K562 (cell line): Measurements from ENCODE around the gene TOP3A. TPM values are rescaled to one million over a fixed set of nuclear protein-coding genes. Genes with fewer than 3 reads are reported as not detected.

Experiments used
- ATAC-seq: fragments of 200-7000 bp; cut with Tn5 transposase; 3 replicates; pipeline ENCODE4 v1.9.1; 2020; ENCODE audit warnings: moderate library complexity
- BruUV-seq: library from RNA; stranded (reverse); fragments of 400-500 nt; replicated peaks from 2 replicates; lab custom pipeline; 2021; lab: Mats Ljungman, UMichigan
- CTCF ChIA-PET: fragments of 300-600 bp; formaldehyde crosslinking; extraction: SDS; loops from one replicate; lab custom pipeline; 2021; ENCODE audit warnings: low intra/inter-chr PET ratio; lab: Yijun Ruan, JAX
- POLR2A ChIA-PET: fragments of 300-600, 350-650 bp; sonication (Branson Sonifier 250); formaldehyde crosslinking; extraction: SDS; loops from one replicate; lab custom pipeline; 2021; ENCODE audit warnings: antibody characterized with exemption, inconsistent platforms; lab: Yijun Ruan, JAX
- DNase-seq, 4 experiments: peaks; one replicate each; pipeline versions ENCODE4 v3.0.0 to v3.0.0-alpha.2; 2011 to 2018; ENCODE audit warnings: low spot score in 3 of 4, mixed read lengths in 3 of 4; ENCODE audit errors: extremely low read depth in 1 of 4
- FAIRE-seq: peaks from 2 replicates; lab custom pipeline; 2011; peaks lifted over from hg19 to GRCh38; lab: Jason Lieb, UNC
- H2AFZ ChIP-seq: 2 replicates; pipeline ENCODE4 v1.6.0; 2011; ENCODE audit warnings: low read depth, low read length, control low read depth, inconsistent platforms
- H3K27ac ChIP-seq: fragments of 200-600 bp; 3 replicates; pipeline ENCODE4 v1.8.0; 2011; ENCODE audit warnings: low read depth, mild to moderate bottlenecking, control low read depth, inconsistent platforms, low read length, moderate library complexity, mixed read lengths; ENCODE audit errors: extremely low read depth
- H3K27me3 ChIP-seq, 2 experiments: fragments of 300-600 bp in 1 of 2; 2 replicates in 1 of 2; 3 replicates in 1 of 2; pipeline versions ENCODE4 v1.6.0 to v1.8.0; 2011; ENCODE audit warnings: inconsistent platforms in 2 of 2, low read length in 2 of 2, mild to moderate bottlenecking in 1 of 2, mixed read lengths in 1 of 2, moderate library complexity in 1 of 2; ENCODE audit not compliant: control insufficient read depth in 2 of 2, insufficient read depth in 2 of 2
- H3K36me3 ChIP-seq: fragments of 300-600 bp; 3 replicates; pipeline ENCODE4 v1.8.0; 2011; ENCODE audit warnings: mild to moderate bottlenecking, low read length, inconsistent platforms; ENCODE audit not compliant: control insufficient read depth, insufficient read depth
- H3K4me1 ChIP-seq, 2 experiments: fragments of 200-600 bp in 1 of 2; replicated peaks in 1 of 2; 2 replicates in 1 of 2; 3 replicates in 1 of 2; pipeline versions ENCODE4 v1.5.1 to v1.8.0; 2011; ENCODE audit warnings: inconsistent platforms in 2 of 2, low read length in 2 of 2, mild to moderate bottlenecking in 1 of 2, mixed read lengths in 1 of 2, moderate library complexity in 1 of 2; ENCODE audit not compliant: control insufficient read depth in 2 of 2, insufficient read depth in 2 of 2
- H3K4me2 ChIP-seq: 2 replicates; pipeline ENCODE4 v1.6.1; 2011; ENCODE audit warnings: low read length, control low read depth, inconsistent platforms, mixed read lengths; ENCODE audit not compliant: insufficient read depth
- H3K4me3 ChIP-seq: fragments of 200-600 bp; sonication (generic), shearing (Covaris generic); 2 replicates; pipeline ENCODE4 v1.5.1; 2016; ENCODE audit warnings: control low read depth, inconsistent platforms
- H3K79me2 ChIP-seq: fragments of 200-600 bp; 3 replicates; pipeline ENCODE4 v1.8.0; 2011; ENCODE audit warnings: low read length, inconsistent platforms; ENCODE audit not compliant: control insufficient read depth, insufficient read depth
- H3K9ac ChIP-seq, 2 experiments: 2 replicates each; pipeline versions ENCODE4 v1.6.0 to v1.6.1; 2011; ENCODE audit warnings: low read depth in 2 of 2, low read length in 2 of 2, control low read depth in 1 of 2, inconsistent platforms in 1 of 2, mild to moderate bottlenecking in 1 of 2, mixed read lengths in 1 of 2; ENCODE audit not compliant: insufficient read depth in 1 of 2
- H3K9me1 ChIP-seq: one replicate; pipeline ENCODE4 v1.6.0; 2011; ENCODE audit warnings: inconsistent platforms, mild to moderate bottlenecking, low read length, moderate library complexity; ENCODE audit not compliant: control insufficient read depth, insufficient read depth
- H3K9me3 ChIP-seq: replicated peaks from 2 replicates; pipeline ENCODE4 v1.5.1; 2011; ENCODE audit warnings: low read depth, low read length, inconsistent platforms; ENCODE audit not compliant: control insufficient read depth, insufficient read depth
- H4K20me1 ChIP-seq: replicated peaks from 2 replicates; pipeline ENCODE4 v1.6.1; 2011; ENCODE audit warnings: low read length, inconsistent platforms, mixed read lengths; ENCODE audit not compliant: control insufficient read depth, insufficient read depth
- ARID3A ChIP-seq: IDR thresholded peaks from 2 replicates; pipeline ENCODE4 v1.6.1; 2012; ENCODE audit warnings: low read depth, low read length, improper control_type of control experiment, borderline replicate concordance
- COPS2 ChIP-seq: fragments of 450-650 bp; conservative IDR thresholded peaks from 2 replicates; pipeline ENCODE4 v1.6.1; 2016; ENCODE audit warnings: mild to moderate bottlenecking, moderate library complexity
- DDX20 ChIP-seq: fragments of 450-650 bp; IDR thresholded peaks from 2 replicates; pipeline ENCODE4 v1.6.1; 2016; ENCODE audit warnings: missing genetic modification characterization, low read depth, mild to moderate bottlenecking, missing compliant biosample characterization, moderate library complexity
- KAT2B ChIP-seq: IDR thresholded peaks from one replicate; pipeline ENCODE4 v1.6.1; 2012; ENCODE audit warnings: low read depth, mild to moderate bottlenecking, control low read depth, inconsistent platforms, low read length, moderate library complexity
- PTBP1 ChIP-seq: fragments of 200-400 bp; formaldehyde crosslinking; IDR thresholded peaks from 2 replicates; pipeline ENCODE4 v1.6.1; 2017; ENCODE audit warnings: low read depth, low read length
- RAD51 ChIP-seq: fragments of 450-650 bp; IDR thresholded peaks from 2 replicates; pipeline ENCODE4 v1.7.1; 2016; ENCODE audit warnings: low read depth, mild to moderate bottlenecking, borderline replicate concordance
- RNF2 ChIP-seq: sonication (generic); IDR thresholded peaks from 2 replicates; pipeline ENCODE4 v1.6.1; 2016
- TRIM24 ChIP-seq, 2 experiments: fragments of 450-650 bp; IDR thresholded peaks; 2 replicates each; pipeline ENCODE4 v1.6.1; 2016
- ZNF232 ChIP-seq: sonication (generic); formaldehyde crosslinking; IDR thresholded peaks from 2 replicates; pipeline ENCODE4 v1.8.0; 2022; ENCODE audit warnings: mild to moderate bottlenecking, missing genetic modification reagents
- ZNF592 ChIP-seq: fragments of 450-650 bp; IDR thresholded peaks from 2 replicates; pipeline ENCODE4 v1.6.1; 2017; ENCODE audit warnings: antibody characterized with exemption, mild to moderate bottlenecking
- WGBS: fragments of 100-300 bp; shearing (Covaris generic); methylation state at CpG from one replicate; pipeline ENCODE4 v1.1.6; 2016; ENCODE audit warnings: low coverage, mixed read lengths; ENCODE audit not compliant: insufficient coverage; ENCODE audit errors: missing lambda C conversion rate; 5-methylcytosine and 5-hydroxymethylcytosine counted together
- in situ Hi-C: fragments of 300-500 bp; cut with MboI; formaldehyde crosslinking; loops from 4 replicates; pipeline ENCODE4 v1.15.0; 2018; ENCODE audit warnings: inconsistent platforms, mixed read lengths
- intact Hi-C: fragments of 100-400 bp; cut with micrococcal nuclease; formaldehyde crosslinking; loops from 2 replicates; pipeline ENCODE4 v1.14.2; 2022
- polyA plus RNA-seq, 8 experiments: library from polyadenylated mRNA; depleted of rRNA in 4 of 8; stranded (reverse) in 5 of 8; unstranded in 3 of 8; fragments of >200 nt; fragmentation: Nextera tagmentation in 2 of 8; fragmentation: Illumina TruSeq in 1 of 8; extraction: Ambion mirVana in 2 of 8; extraction: Trizol in 1 of 8; gene quantifications; 2 replicates each; pipeline versions ENCODE4 v1.2.1 to v1.2.3, GENCODE V29; 2011 to 2014; ENCODE audit warnings: inconsistent platforms in 1 of 8, missing spikeins in 1 of 8
- total RNA-seq, 7 experiments: library from RNA; depleted of rRNA in 6 of 7; stranded (reverse); fragments of >200 nt in 6 of 7; fragmentation: Illumina TruSeq in 2 of 7; extraction: Trizol in 2 of 7; gene quantifications; 2 replicates each; pipeline versions ENCODE4 v1.2.1 to v1.2.3, GENCODE V29; 2011 to 2021; ENCODE audit warnings: low replicate concordance in 1 of 7

TOP3A gene
- total and polyA plus RNA-seq, 9 of the 15 experiments (the other 6 are each of a cell fraction or from before 2014, with no cell fraction given): 5.2 to 49.7 (median 24.7) TPM

- H3K9me1 ChIP-seq: no peaks in the 10 kb centered on the region
- DNase-seq: no peak
- TF ChIP-seq TRIM24 (IDR thresholded peaks at IDR 0.05) (no peak), DDX20 (tag) (no peak)
- TF ChIP-seq, all 486 proteins: peak for 0
- in situ Hi-C loops: no loop called here
- 95% methylated on average over 11 of the region's 18 CpGs for WGBS
- BruUV-seq: no TSS peak
- no peak for FAIRE-seq
- intact Hi-C loops: no loop called here
- no peaks in the 10 kb centered on the region for H3K79me2 ChIP-seq
- H3K9ac ChIP-seq: no peak overlapping the region
- ChIA-PET CTCF (no interaction called here), POLR2A (interaction anchor here (0.9 kb wide), 2 partner anchors 9 to 10 kb away, joined by 4 read pairs; no protein-coding TSS in a partner anchor)
- no peaks in the 10 kb centered on the region for H3K27me3 ChIP-seq
- peaks cover 0 to 18% of the 10 kb centered on the region in 2 experiments; a peak in 1 of 5 replicates for H3K4me1 ChIP-seq
- H2AFZ ChIP-seq: no peak overlapping the region
- H3K36me3 ChIP-seq: no peaks in the 10 kb centered on the region
- no peaks in the 10 kb centered on the region for H3K9me3 ChIP-seq
- no peak overlapping the region for H3K27ac ChIP-seq
- H4K20me1 ChIP-seq: no peaks in the 10 kb centered on the region
- ATAC-seq: no peak
- no peak overlapping the region for H3K4me2 ChIP-seq
- no peak overlapping the region for H3K4me3 ChIP-seq
Observed at GRCh38 chr17:18238299-18238698, 76.5 kb downstream of the TOP3A start.

GRCh38 chr17:18237461-18237860, 77.3 kb downstream of the TOP3A start:
- no peak overlapping the region for H3K4me3 ChIP-seq
- peaks cover 0 to 18% of the 10 kb centered on the region in 2 experiments; a peak in 1 of 5 replicates for H3K4me1 ChIP-seq
- H3K36me3 ChIP-seq: no peaks in the 10 kb centered on the region
- CTCF ChIA-PET: no interaction called here
- in situ Hi-C loops: no loop called here
- H2AFZ ChIP-seq: no peak overlapping the region
- H3K9me3 ChIP-seq: no peaks in the 10 kb centered on the region
- no peaks in the 10 kb centered on the region for H4K20me1 ChIP-seq
- H3K4me2 ChIP-seq: no peak overlapping the region
- H3K27ac ChIP-seq: no peak overlapping the region
- POLR2A ChIA-PET: interaction anchor here (0.9 kb wide), 2 partner anchors 10 to 11 kb away, joined by 4 read pairs; no protein-coding TSS in a partner anchor
- H3K9me1 ChIP-seq: no peaks in the 10 kb centered on the region
- 76% methylated on average over 9 of the region's 20 CpGs for WGBS
- no TSS peak for BruUV-seq
- FAIRE-seq: no peak
- no peak for ATAC-seq
- no peaks in the 10 kb centered on the region for H3K27me3 ChIP-seq
- H3K79me2 ChIP-seq: no peaks in the 10 kb centered on the region
- DNase-seq: no peak
- intact Hi-C loops: no loop called here
- no peak overlapping the region for H3K9ac ChIP-seq
- TF ChIP-seq ZNF592: no peak
- no peak for TF ChIP-seq ZNF232
- TF ChIP-seq ARID3A: no peak
- TF ChIP-seq COPS2: no peak
- no peak for TF ChIP-seq PTBP1
- TF ChIP-seq KAT2B: no peak
- TF ChIP-seq RNF2: no peak
- no peak for TF ChIP-seq RAD51
